K562 (cell line): ENCODE results near the gene HNRNPH1. TPM values are rescaled to one million over a fixed set of nuclear protein-coding genes. Genes with fewer than 3 reads are reported as not detected.
A peak's percentile ranks its signal among the peaks of the same experiment; 100 is the strongest.

Experiments
- CCAR2 ChIP-seq: fragments of 200-400 bp; formaldehyde crosslinking; IDR thresholded peaks from 2 replicates; pipeline ENCODE4 v1.6.1; 2017; ENCODE audit warnings: mild to moderate bottlenecking, low read depth, low read length
- CHD4 ChIP-seq: fragments of 200-600 bp; sonication (generic); IDR thresholded peaks from 3 replicates; pipeline ENCODE4 v1.6.1; 2012; ENCODE audit warnings: low read depth, mild to moderate bottlenecking, mixed read lengths, low read length, inconsistent platforms; ENCODE audit not compliant: insufficient read depth, insufficient replicate concordance, poor library complexity, severe bottlenecking
- E2F3 ChIP-seq: fragments of 250-450 bp; sonication (Bioruptor Pico); IDR thresholded peaks from 2 replicates; pipeline ENCODE4 v1.4.0; 2020; ENCODE audit warnings: mild to moderate bottlenecking
- MAFK ChIP-seq: IDR thresholded peaks from 2 replicates; pipeline ENCODE4 v1.6.1; 2011; ENCODE audit warnings: low read length, improper control_type of control experiment
- MCM2 ChIP-seq: fragments of 450-650 bp; IDR thresholded peaks from 2 replicates; pipeline ENCODE4 v1.6.1; 2017; ENCODE audit warnings: low read depth, mild to moderate bottlenecking
- NCOR1 ChIP-seq: fragments of 450-650 bp; IDR thresholded peaks from 2 replicates; pipeline ENCODE4 v1.6.1; 2016; ENCODE audit warnings: mild to moderate bottlenecking, moderate library complexity
- NR2C1 ChIP-seq, 2 experiments: fragments of 450-650 bp; IDR thresholded peaks; 2 replicates each; pipeline ENCODE4 v1.6.1; 2017; ENCODE audit warnings: mild to moderate bottlenecking in 2 of 2, antibody characterized with exemption in 1 of 2, inconsistent platforms in 1 of 2, missing compliant biosample characterization in 1 of 2, missing genetic modification characterization in 1 of 2
- POLR2G ChIP-seq: fragments of 200-400 bp; formaldehyde crosslinking; IDR thresholded peaks from 2 replicates; pipeline ENCODE4 v1.6.1; 2017; ENCODE audit warnings: low read depth, mild to moderate bottlenecking, antibody characterized with exemption, low read length, moderate library complexity
- SMARCE1 ChIP-seq: fragments of 450-650 bp; IDR thresholded peaks from 2 replicates; pipeline ENCODE4 v1.7.1; 2016; ENCODE audit warnings: mild to moderate bottlenecking
- TAF9B ChIP-seq: fragments of 450-650 bp; IDR thresholded peaks from 2 replicates; pipeline ENCODE4 v1.6.1; 2018; ENCODE audit warnings: mild to moderate bottlenecking; ENCODE audit not compliant: partially characterized antibody
- TEAD1 ChIP-seq, 2 experiments: fragments of 450-650 bp in 1 of 2; sonication (generic) in 1 of 2; formaldehyde crosslinking; IDR thresholded peaks; 2 replicates each; pipeline versions ENCODE4 v1.4.0 to v1.8.0; 2020 to 2022; ENCODE audit warnings: mild to moderate bottlenecking in 2 of 2, missing genetic modification reagents in 1 of 2
- TEAD4 ChIP-seq, 2 experiments: sonication (generic) in 1 of 2; formaldehyde crosslinking in 1 of 2; IDR thresholded peaks; 2 replicates each; pipeline versions ENCODE4 v1.6.1 to v1.8.0; 2012 to 2022; ENCODE audit warnings: borderline replicate concordance in 1 of 2, inconsistent platforms in 1 of 2, low read length in 1 of 2, mild to moderate bottlenecking in 1 of 2, missing genetic modification reagents in 1 of 2
- U2AF2 ChIP-seq: fragments of 200-400 bp; formaldehyde crosslinking; optimal IDR thresholded peaks from 2 replicates; pipeline ENCODE3; 2017; ENCODE audit warnings: low read depth, mild to moderate bottlenecking, low read length
- XRCC4 ChIP-seq: IDR thresholded peaks from one replicate; pipeline ENCODE4 v1.6.1; 2011; ENCODE audit not compliant: insufficient read depth, insufficient read length; ENCODE audit errors: extremely low read depth
- polyA plus RNA-seq, 8 experiments: library from polyadenylated mRNA; depleted of rRNA in 4 of 8; stranded (reverse) in 5 of 8; unstranded in 3 of 8; fragments of >200 nt; fragmentation: Nextera tagmentation in 2 of 8; fragmentation: Illumina TruSeq in 1 of 8; extraction: Ambion mirVana in 2 of 8; extraction: Trizol in 1 of 8; gene quantifications; 2 replicates each; pipeline versions ENCODE4 v1.2.1 to v1.2.3, GENCODE V29; 2011 to 2014; ENCODE audit warnings: inconsistent platforms in 1 of 8, missing spikeins in 1 of 8
- total RNA-seq, 7 experiments: library from RNA; depleted of rRNA in 6 of 7; stranded (reverse); fragments of >200 nt in 6 of 7; fragmentation: Illumina TruSeq in 2 of 7; extraction: Trizol in 2 of 7; gene quantifications; 2 replicates each; pipeline versions ENCODE4 v1.2.1 to v1.2.3, GENCODE V29; 2011 to 2021; ENCODE audit warnings: low replicate concordance in 1 of 7
- TF ChIP-seq, protein P1 (sequence below): sonication (generic); formaldehyde crosslinking; IDR thresholded peaks from 2 replicates; pipeline ENCODE4 v1.8.1; 2023; ENCODE audit warnings: mild to moderate bottlenecking, missing genetic modification reagents, moderate library complexity
- TF ChIP-seq, protein P2 (sequence below): fragments of 250-450 bp; sonication (Bioruptor Pico); IDR thresholded peaks from 2 replicates; pipeline ENCODE4 v1.5.0; 2021
- TF ChIP-seq, protein P3 (sequence below): sonication (generic); formaldehyde crosslinking; IDR thresholded peaks from 2 replicates; pipeline ENCODE4 v1.4.0; 2020; ENCODE audit warnings: mild to moderate bottlenecking, missing genetic modification reagents

Gene HNRNPH1
- total and polyA plus RNA-seq, 9 of the 15 experiments (the other 6 are each of a cell fraction or from before 2014, with no cell fraction given) = 103 to 656 (median 561) TPM

DNA sequence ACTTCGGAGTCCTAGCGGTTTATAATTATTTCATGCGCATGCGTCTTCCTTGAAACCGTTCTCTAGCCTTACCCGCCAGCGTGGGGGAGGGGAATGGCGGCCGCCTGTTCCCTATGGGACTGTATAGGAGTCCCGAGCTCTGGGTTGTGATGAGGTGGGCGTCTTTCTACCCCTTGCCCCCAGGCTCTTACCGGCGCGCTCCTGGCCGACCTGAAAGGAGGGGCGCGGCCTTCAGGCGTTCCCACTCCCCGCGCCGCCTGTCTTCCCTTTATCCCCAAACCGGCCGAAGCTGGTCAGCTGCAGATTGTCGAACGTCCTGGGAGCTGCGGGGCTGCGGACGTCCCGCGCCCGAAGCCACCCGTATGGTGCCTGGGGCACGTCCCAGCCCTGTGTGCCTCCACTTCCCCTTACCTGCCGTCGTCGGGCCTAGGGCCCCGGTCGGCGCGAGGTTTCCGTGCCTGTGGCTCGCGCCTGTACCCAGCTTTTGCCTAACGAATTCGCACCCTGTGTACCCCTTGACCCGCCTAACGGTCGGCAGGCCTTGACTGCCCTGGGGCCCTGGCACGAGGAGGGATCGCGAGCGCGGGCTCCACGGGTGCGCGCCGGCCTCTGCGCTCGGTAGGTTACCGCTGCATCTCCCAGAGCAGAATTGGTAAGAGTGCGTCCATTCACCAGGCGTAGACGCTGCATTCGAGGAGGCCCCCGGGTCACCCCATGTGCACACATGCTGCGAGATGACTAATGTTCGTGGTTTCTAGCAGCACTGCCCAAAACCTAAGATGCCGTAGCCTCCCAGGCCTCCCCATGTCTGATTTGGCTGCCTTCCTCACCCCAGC lies 653 bp upstream of the HNRNPH1 start (continued):
- TF ChIP-seq, protein P1, sequence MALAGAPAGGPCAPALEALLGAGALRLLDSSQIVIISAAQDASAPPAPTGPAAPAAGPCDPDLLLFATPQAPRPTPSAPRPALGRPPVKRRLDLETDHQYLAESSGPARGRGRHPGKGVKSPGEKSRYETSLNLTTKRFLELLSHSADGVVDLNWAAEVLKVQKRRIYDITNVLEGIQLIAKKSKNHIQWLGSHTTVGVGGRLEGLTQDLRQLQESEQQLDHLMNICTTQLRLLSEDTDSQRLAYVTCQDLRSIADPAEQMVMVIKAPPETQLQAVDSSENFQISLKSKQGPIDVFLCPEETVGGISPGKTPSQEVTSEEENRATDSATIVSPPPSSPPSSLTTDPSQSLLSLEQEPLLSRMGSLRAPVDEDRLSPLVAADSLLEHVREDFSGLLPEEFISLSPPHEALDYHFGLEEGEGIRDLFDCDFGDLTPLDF (CRISPR knock-in tag) = peak; percentile 73
- TF ChIP-seq TEAD4 (IDR thresholded peaks at IDR 0.05; ENCODE audit: low read length) (no peak), TEAD4 (CRISPR knock-in tag; IDR thresholded peaks at IDR 0.05; ENCODE audit: borderline replicate concordance) (0 out of 2 replicates have a peak, but pooled peaks have one; percentile 68), TAF9B (peak; percentile 60), TEAD1 (CRISPR knock-in tag; IDR thresholded peaks at IDR 0.05) (0 out of 4 replicates have a peak, but pooled peaks of 1 of the 2 experiments have one; percentile 65), POLR2G (peak; percentile 10; the same call in 1 of the 2 replicates), CHD4 (no peak), CCAR2 (no peak), E2F3 (CRISPR knock-in tag) (peak; percentile 70), MCM2 (no peak), U2AF2 (no peak), MAFK (no peak), NCOR1 (no peak), NR2C1 (IDR thresholded peaks at IDR 0.05) (no peak), NR2C1 (tag; IDR thresholded peaks at IDR 0.05) (0 out of 2 replicates have a peak, but pooled peaks have one; percentile 44), SMARCE1 (0 out of 2 replicates have a peak, but pooled peaks have one; percentile 11), XRCC4 (no peak)
- TF ChIP-seq, protein P2, sequence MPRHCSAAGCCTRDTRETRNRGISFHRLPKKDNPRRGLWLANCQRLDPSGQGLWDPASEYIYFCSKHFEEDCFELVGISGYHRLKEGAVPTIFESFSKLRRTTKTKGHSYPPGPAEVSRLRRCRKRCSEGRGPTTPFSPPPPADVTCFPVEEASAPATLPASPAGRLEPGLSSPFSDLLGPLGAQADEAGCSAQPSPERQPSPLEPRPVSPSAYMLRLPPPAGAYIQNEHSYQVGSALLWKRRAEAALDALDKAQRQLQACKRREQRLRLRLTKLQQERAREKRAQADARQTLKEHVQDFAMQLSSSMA (CRISPR knock-in tag) = no peak
- TF ChIP-seq, protein P3, sequence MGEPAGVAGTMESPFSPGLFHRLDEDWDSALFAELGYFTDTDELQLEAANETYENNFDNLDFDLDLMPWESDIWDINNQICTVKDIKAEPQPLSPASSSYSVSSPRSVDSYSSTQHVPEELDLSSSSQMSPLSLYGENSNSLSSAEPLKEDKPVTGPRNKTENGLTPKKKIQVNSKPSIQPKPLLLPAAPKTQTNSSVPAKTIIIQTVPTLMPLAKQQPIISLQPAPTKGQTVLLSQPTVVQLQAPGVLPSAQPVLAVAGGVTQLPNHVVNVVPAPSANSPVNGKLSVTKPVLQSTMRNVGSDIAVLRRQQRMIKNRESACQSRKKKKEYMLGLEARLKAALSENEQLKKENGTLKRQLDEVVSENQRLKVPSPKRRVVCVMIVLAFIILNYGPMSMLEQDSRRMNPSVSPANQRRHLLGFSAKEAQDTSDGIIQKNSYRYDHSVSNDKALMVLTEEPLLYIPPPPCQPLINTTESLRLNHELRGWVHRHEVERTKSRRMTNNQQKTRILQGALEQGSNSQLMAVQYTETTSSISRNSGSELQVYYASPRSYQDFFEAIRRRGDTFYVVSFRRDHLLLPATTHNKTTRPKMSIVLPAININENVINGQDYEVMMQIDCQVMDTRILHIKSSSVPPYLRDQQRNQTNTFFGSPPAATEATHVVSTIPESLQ (CRISPR knock-in tag) = peak; percentile 86; the same call in 1 of the 2 replicates
